ENCODE measurements around the gene CELF2. TPM values are rescaled to one million over a fixed set of nuclear protein-coding genes. Genes with fewer than 3 reads are reported as not detected.
A peak's percentile ranks its signal among the peaks of the same experiment; 100 is the strongest.
"Not testable (repeated sequence)": the region's sequence is repeated elsewhere in the genome, so short reads cannot be mapped to it uniquely, and the experiment has no call there.

Gene CELF2
- total and polyA plus RNA-seq, 12 donors = 13.0 to 90.9 (median 80.9) TPM

DNA sequence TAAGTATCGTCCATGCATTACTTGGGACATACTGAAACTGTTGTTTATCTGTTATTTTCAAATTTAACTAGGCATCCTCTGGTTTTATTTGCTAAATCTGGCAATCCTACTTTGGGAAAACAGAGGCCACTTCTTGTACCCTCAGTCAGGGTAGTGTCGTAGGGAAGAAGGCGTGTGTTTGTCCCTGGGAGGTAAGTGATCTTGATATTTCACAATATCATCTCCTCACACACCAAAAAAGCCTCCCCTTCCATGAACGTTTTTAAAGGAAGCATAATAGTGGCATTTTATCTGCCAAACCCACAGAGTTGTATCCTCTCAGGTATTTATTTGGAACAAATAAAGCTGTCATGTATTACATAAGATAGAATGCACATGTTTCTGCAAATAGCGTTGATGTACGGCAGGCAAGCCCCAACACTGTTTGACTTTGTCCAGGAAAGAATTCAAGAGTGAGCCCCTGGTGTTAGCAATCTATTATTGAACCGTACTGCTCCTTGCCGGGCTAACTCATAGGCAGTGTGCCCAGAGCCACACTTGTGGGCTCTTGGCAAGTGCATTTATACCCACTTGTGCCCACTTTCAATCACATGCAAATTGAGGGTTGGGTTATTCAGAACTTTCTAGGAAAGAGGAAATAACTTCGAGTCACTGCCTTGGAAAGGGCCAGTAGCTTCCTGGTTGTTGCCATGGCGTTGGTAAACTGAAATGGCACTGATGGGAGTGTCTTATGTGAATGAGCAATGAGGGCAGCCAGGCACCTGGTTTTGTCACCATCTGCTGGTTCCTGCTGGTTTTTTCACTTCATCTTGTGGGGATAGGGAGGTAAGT, 327.8 kb downstream of the CELF2 start:
- ATAC-seq (peak in 6 of 8 donors; percentile 11 to 70 (median 48)), DNase-seq (no peak)
- peaks cover 0 to 11% (median 6%) of the 10 kb centered on the region in 9 donors for H3K4me1 ChIP-seq
- intact Hi-C loops (cut with DNase I) = no loop called here
- H3K9me3 ChIP-seq = no peaks in the 10 kb centered on the region
- H3K4me3 ChIP-seq = no peak overlapping the region
- H3K27me3 ChIP-seq = no peaks in the 10 kb centered on the region
- no peaks in the 10 kb centered on the region for H3K36me3 ChIP-seq
- WGBS, 2 donors = 53 to 57% methylated on average over 10 of the region's 10 CpGs
- TF ChIP-seq, protein P1, sequence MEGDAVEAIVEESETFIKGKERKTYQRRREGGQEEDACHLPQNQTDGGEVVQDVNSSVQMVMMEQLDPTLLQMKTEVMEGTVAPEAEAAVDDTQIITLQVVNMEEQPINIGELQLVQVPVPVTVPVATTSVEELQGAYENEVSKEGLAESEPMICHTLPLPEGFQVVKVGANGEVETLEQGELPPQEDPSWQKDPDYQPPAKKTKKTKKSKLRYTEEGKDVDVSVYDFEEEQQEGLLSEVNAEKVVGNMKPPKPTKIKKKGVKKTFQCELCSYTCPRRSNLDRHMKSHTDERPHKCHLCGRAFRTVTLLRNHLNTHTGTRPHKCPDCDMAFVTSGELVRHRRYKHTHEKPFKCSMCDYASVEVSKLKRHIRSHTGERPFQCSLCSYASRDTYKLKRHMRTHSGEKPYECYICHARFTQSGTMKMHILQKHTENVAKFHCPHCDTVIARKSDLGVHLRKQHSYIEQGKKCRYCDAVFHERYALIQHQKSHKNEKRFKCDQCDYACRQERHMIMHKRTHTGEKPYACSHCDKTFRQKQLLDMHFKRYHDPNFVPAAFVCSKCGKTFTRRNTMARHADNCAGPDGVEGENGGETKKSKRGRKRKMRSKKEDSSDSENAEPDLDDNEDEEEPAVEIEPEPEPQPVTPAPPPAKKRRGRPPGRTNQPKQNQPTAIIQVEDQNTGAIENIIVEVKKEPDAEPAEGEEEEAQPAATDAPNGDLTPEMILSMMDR (IDR thresholded peaks at IDR 0.05) = peak in 2 of 9 donors; percentile 20 to 33
- no peak overlapping the region for H3K27ac ChIP-seq

DNA sequence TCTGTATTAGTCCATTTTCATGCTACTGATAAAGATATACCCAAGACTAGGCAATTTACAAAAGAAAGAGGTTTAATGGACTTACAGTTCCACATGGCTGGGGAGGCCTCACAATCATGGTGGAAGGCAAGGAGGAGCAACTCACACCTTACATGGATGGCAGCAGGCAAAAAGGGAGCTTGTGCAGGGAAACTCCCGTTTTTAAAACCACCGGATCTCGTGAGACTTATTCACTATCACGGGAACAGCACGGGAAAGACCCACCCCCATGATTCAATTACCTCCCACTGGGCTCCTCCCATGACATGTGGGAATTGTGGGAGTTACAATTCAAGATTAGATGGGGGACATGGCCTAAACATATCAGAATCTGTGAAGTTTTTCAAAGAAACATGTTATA, 329.9 kb downstream of the CELF2 start:
- DNase-seq; H3K36me3 ChIP-seq; H3K27me3 ChIP-seq; ATAC-seq; H3K4me3 ChIP-seq; intact Hi-C loops (cut with DNase I); H3K27ac ChIP-seq; H3K9me3 ChIP-seq: not testable (repeated sequence)
- 86 to 92% methylated on average over 5 of the region's 5 CpGs for WGBS, 2 donors
- peaks cover 0 to 11% (median 6%) of the 10 kb centered on the region in 9 donors for H3K4me1 ChIP-seq

DNA sequence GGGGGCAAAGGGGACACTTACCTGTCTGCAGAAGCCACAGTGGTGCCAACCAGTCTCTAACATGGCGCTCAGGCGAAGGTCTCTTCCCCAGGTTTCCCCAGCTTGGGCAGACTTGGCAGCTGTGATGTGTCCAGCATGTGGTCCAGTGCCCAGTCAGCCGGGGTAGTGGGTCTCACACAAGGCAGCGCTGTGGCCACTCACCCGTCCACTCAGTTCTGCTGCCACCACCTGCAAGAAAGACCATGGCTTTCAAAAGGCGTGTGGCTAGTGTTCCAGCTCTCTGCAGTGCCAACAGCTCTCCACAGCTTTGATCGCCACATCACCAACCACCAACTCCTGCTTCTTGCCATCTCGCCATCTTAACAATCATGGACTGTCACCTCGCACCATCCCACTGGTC, 334.1 kb downstream of the CELF2 start:
- Histone ChIP-seq H3K4me1 (no peaks in the 10 kb centered on the region), H3K27ac (no peak overlapping the region), H3K27me3 (no peaks in the 10 kb centered on the region), H3K4me3 (no peak overlapping the region), H3K36me3 (no peaks in the 10 kb centered on the region), H3K9me3 (no peaks in the 10 kb centered on the region)
- 89 to 98% methylated on average over 9 of the region's 9 CpGs for WGBS, 2 donors
- intact Hi-C loops (cut with DNase I) = no loop called here
- DNase-seq = no peak
- TF ChIP-seq, protein P1 (IDR thresholded peaks at IDR 0.05) = no peak
- ATAC-seq = no peak

DNA sequence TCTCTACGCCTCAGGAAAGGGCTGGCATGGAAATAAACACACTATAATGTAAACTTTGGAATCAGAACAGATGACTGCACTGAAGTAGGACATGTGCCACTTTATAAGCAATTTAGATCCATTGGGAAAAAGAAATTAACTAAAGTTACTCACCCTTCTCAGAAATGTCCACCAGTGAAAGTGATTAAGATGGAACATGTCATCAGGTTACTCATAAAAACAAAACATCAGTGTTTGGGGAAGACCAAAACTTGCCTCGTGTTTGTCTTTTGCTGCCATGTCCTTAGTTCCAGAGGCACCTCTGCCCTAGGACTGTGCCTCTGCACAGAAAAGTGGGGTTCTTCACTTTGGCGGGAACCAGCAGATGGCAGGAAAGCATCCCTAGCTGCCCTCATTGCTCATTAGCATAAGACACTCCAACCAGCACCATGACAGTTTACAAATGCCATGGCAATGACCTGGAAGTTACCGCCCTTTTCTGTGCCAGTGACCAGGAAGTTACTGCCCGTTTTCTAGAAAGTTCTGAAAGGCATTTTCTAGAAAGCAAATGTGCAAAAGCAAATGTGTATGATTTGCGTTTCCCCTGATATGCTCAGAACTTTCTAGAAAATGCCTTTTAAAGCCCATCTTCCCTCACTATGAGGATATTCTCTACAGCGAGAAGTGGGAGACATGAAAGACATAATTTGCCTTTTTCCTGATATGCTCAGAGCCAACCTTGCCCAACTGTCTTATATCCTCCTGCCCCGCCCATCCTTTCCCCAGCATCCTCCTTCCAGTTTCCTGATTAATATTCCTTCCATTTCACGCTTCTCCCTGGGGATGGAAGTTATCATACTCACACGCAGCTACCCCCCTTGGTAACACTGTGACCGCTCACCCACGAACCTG, 335.6 kb downstream of the CELF2 start:
- no peak for DNase-seq
- 81 to 89% methylated on average over 12 of the region's 12 CpGs for WGBS, 2 donors
- Histone ChIP-seq H3K4me3 (no peak overlapping the region), H3K36me3 (no peaks in the 10 kb centered on the region), H3K27me3 (no peaks in the 10 kb centered on the region), H3K27ac (no peak overlapping the region), H3K4me1 (peaks cover 0 to 10% (median 0%) of the 10 kb centered on the region in 9 donors), H3K9me3 (no peaks in the 10 kb centered on the region)
- intact Hi-C loops (cut with DNase I) = no loop called here
- TF ChIP-seq, protein P1 (IDR thresholded peaks at IDR 0.05) = no peak
- ATAC-seq = no peak
